ENCODE results near the gene KDSR.
A peak's percentile ranks its signal among the peaks of the same experiment; 100 is the strongest.
"Not testable (repeated sequence)": the region's sequence is repeated elsewhere in the genome, so short reads cannot be mapped to it uniquely, and the experiment has no call there.

Gene KDSR

GRCh38 chr18:63363951-63364350 lies 3.1 kb downstream of the KDSR start:
- peak in 1 of 2 donors; percentile 23 for DNase-seq

- DNase-seq = not testable (repeated sequence)
These were observed 3.6 kb downstream of the KDSR start for GRCh38 chr18:63363420-63363819.

GRCh38 chr18:63356272-63356896 lies 10.6 kb downstream of the KDSR start:
- DNase-seq = no peak

GRCh38 chr18:63350230-63350629 lies 16.8 kb downstream of the KDSR start:
- DNase-seq = no peak

- no peak for DNase-seq
These were observed 18.4 kb downstream of the KDSR start for GRCh38 chr18:63348508-63349136.

- no peak for DNase-seq
These were observed 20.4 kb downstream of the KDSR start for GRCh38 chr18:63346480-63347183.

GRCh38 chr18:63346031-63346430 lies 21.0 kb downstream of the KDSR start:
- DNase-seq = no peak

- DNase-seq = no peak
These were observed 22.1 kb downstream of the KDSR start for GRCh38 chr18:63344918-63345317.

GRCh38 chr18:63344263-63344662 lies 22.7 kb downstream of the KDSR start:
- no peak for DNase-seq

- peak in 1 of 2 donors; percentile 35 for DNase-seq
These were observed 24.8 kb downstream of the KDSR start for GRCh38 chr18:63342206-63342605.

GRCh38 chr18:63339920-63340484 lies 27.0 kb downstream of the KDSR start:
- DNase-seq = peak in 1 of 2 donors; percentile 44

- no peak for DNase-seq
These were observed 30.5 kb downstream of the KDSR start for GRCh38 chr18:63336366-63337099.

GRCh38 chr18:63331105-63331504 lies 35.9 kb downstream of the KDSR start:
- DNase-seq = no peak

- no peak for DNase-seq
These were observed 37.4 kb downstream of the KDSR start for GRCh38 chr18:63329431-63330145.

GRCh38 chr18:63326011-63326410 lies 41.0 kb downstream of the KDSR start:
- no peak for DNase-seq

GRCh38 chr18:63325086-63325686 lies 41.8 kb downstream of the KDSR start:
- no peak for DNase-seq

GRCh38 chr18:63322908-63323634 lies 43.9 kb downstream of the KDSR start:
- DNase-seq = peak in 1 of 2 donors; percentile 76

GRCh38 chr18:63322206-63322605 lies 44.8 kb downstream of the KDSR start:
- no peak for DNase-seq

GRCh38 chr18:63321291-63321690 lies 45.7 kb downstream of the KDSR start:
- no peak for DNase-seq

- DNase-seq = no peak
These were observed 46.1 kb downstream of the KDSR start for GRCh38 chr18:63320975-63321265.

Measured in bone marrow (tissue), 2 donors.